Cerebellar nuclear complex (tissue), 1 donor: Measurements from ENCODE around the gene CAST.
"Not testable (repeated sequence)": the region's sequence is repeated elsewhere in the genome, so short reads cannot be mapped to it uniquely, and the experiment has no call there.

Experiments
- DNase-seq, 2 experiments: peaks; one replicate each; lab custom pipeline; 2025; lab: John Stamatoyannopoulos, UW

CAST gene

GRCh38 chr5:96661855-96662724, at the start of gene CAST:
CAST (plus strand) TSS chr5:96662376; CDS start chr5:96662423, 47 bp downstream.
- DNase-seq, result peak in 1 of 2 experiments; percentile 14

- DNase-seq, result peak in 1 of 2 experiments; percentile 65
Measured at GRCh38 chr5:96614110-96614691, 48.0 kb upstream of the CAST start.

GRCh38 chr5:96615223-96615622, 47.0 kb upstream of the CAST start:
- DNase-seq, result no peak

- no peak for DNase-seq
Measured at GRCh38 chr5:96616801-96617200, 45.4 kb upstream of the CAST start.

GRCh38 chr5:96618311-96619016, 43.7 kb upstream of the CAST start:
- DNase-seq, result not testable (repeated sequence)

- DNase-seq, result no peak
Measured at GRCh38 chr5:96619946-96620345, 42.2 kb upstream of the CAST start.

- no peak for DNase-seq
Measured at GRCh38 chr5:96624596-96624995, 37.6 kb upstream of the CAST start.

GRCh38 chr5:96625365-96625764, 36.8 kb upstream of the CAST start:
- DNase-seq, result no peak

- DNase-seq, result no peak
Measured at GRCh38 chr5:96626956-96627355, 35.2 kb upstream of the CAST start.

GRCh38 chr5:96627792-96628398, 34.3 kb upstream of the CAST start:
- DNase-seq, result no peak

- no peak for DNase-seq
Measured at GRCh38 chr5:96628406-96628805, 33.8 kb upstream of the CAST start.

- DNase-seq, result no peak
Measured at GRCh38 chr5:96629774-96630173, 32.4 kb upstream of the CAST start.

- DNase-seq, result no peak
Measured at GRCh38 chr5:96633820-96634219, 28.4 kb upstream of the CAST start.

- no peak for DNase-seq
Measured at GRCh38 chr5:96634881-96635280, 27.3 kb upstream of the CAST start.

GRCh38 chr5:96636046-96636445, 26.1 kb upstream of the CAST start:
- no peak for DNase-seq

- DNase-seq, result no peak
Measured at GRCh38 chr5:96636594-96636993, 25.6 kb upstream of the CAST start.

GRCh38 chr5:96637196-96637595, 25.0 kb upstream of the CAST start:
- DNase-seq, result no peak

GRCh38 chr5:96638561-96638960, 23.6 kb upstream of the CAST start:
- no peak for DNase-seq

- no peak for DNase-seq
Measured at GRCh38 chr5:96640696-96641095, 21.5 kb upstream of the CAST start.

GRCh38 chr5:96641368-96642280, 20.6 kb upstream of the CAST start:
- DNase-seq, result no peak

- DNase-seq, result no peak
Measured at GRCh38 chr5:96642281-96642640, 19.9 kb upstream of the CAST start.
